Stimulated activated naive CD4-positive, alpha-beta T cell (primary cell): ENCODE data around the gene NLRC5.
A peak's percentile ranks its signal among the peaks of the same experiment; 100 is the strongest.
"Not testable (repeated sequence)": the region's sequence is repeated elsewhere in the genome, so short reads cannot be mapped to it uniquely, and the experiment has no call there.

ENCODE experiments used
- DNase-seq, 6 experiments: peaks; one replicate each; lab custom pipeline; 2025; lab: John Stamatoyannopoulos, UW

Gene NLRC5

GRCh38 chr16:57044931-57045693 lies 55.8 kb downstream of the NLRC5 start:
- no peak for DNase-seq

- peak in 4 of 6 experiments; percentile 11 to 30 (median 20) for DNase-seq
Observed at GRCh38 chr16:57045694-57046381, 56.5 kb downstream of the NLRC5 start.

GRCh38 chr16:57048095-57048494 lies 58.7 kb downstream of the NLRC5 start:
- no peak for DNase-seq

- DNase-seq, result no peak
Observed at GRCh38 chr16:57049678-57050077, 60.3 kb downstream of the NLRC5 start.

GRCh38 chr16:57051696-57052228 lies 62.4 kb downstream of the NLRC5 start:
- DNase-seq, result no peak

DNA sequence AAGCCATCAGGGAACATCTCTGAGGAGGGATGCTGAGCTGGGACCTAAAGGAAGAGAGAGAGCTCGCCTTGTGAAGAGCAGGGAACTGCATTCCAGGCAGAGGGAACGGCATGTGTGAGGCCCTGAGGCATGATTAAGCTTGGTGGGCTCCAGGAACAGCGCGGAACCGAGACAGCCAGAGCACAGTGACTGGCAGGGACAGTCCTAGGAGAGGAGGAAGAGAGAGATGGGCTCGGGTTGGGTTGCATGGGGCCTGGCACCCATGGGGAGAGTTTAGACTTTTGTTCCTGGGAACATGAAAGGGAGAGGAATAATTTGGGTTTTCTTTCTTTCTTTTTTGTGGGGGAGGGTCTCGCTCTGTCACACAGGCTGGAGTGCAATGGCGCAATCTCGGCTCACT lies 63.8 kb downstream of the NLRC5 start:
- no peak for DNase-seq

DNA sequence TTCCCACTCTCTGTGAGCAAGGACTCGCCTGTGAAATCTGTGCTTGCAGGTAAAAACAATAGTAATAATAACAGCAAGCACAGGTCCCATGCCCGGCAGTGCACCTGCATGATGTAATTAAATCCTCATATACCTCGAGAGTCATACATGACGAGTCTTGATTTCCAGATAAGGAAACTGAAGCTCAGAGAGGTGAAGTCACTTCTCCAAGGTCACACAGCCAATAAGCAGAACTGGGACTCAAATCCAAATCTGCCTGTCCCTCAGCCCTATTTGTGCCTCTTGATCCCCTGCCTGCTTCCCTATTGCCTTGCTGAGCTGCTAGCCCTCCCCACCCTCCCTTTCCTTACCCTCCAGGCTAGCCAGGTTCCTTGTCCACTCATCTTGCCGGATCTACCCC lies 65.0 kb downstream of the NLRC5 start:
- DNase-seq, result no peak

DNA sequence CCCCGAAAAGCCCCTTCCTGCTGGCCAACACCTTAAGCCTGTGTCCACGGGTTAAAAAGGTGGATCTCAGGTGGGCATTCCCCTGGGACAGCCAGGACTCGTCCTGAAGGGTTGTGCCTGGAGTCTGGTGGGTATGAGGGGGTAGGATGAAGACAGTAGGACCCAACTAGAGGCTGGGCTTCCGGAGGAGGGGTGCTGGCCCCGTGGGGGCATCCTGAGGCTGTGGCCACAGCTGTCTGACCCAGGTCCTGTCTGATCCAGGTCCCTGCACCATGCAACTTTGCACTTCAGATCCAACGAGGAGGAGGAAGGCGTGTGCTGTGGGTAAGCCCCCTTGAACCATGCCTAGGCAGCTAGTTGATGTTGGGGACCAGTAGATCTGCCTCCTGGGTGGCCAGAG lies 65.4 kb downstream of the NLRC5 start:
- DNase-seq, result no peak

DNA sequence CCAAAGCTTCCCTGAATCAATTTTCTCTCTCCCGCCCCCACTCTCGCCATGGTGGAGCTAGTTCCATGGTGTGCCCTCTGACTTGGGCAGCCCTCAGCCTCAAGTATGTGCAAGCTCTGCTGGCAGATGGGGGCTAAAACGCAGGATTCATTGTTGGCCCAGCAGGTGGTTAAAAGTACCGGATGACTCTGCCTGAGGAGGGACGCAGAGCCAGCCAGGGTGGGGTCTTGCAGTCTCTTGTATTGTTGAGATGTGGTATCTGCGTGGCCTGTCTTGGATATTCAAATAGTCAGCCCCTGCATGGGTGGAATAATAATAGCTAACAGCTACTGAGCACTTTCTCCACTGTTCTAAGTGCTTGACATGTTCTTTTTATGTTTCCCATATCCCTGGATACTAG lies 66.3 kb downstream of the NLRC5 start:
- DNase-seq, result no peak

DNA sequence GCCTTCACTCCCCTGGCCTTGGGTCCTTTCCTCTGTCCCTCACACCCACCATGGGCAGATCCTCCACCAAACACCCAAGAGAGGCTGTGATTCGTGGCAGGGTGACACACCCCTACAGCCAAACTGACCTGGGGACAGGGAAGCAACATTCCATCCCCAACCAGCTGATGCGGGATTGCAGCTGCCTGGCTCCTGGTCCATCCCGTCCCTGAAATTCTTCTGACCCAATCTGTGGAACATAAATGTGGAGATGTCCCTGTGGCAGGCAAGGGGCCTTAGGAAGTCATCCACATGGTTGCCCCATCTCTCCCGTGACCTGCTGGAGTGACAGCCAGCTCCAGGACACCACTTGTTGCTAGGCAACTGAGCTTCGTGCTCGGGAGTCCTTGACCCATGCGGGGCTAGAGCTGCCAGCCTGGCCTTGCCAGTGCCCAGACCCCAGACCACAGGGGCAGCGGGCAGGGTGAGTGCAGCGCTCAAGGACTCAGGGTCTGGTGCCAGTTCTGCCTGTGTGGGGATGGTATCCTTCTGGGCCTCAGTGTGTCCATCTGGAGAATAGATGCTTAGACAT lies 69.0 kb downstream of the NLRC5 start:
- no peak for DNase-seq

GRCh38 chr16:57060323-57061083 lies 71.1 kb downstream of the NLRC5 start:
- no peak for DNase-seq

DNA sequence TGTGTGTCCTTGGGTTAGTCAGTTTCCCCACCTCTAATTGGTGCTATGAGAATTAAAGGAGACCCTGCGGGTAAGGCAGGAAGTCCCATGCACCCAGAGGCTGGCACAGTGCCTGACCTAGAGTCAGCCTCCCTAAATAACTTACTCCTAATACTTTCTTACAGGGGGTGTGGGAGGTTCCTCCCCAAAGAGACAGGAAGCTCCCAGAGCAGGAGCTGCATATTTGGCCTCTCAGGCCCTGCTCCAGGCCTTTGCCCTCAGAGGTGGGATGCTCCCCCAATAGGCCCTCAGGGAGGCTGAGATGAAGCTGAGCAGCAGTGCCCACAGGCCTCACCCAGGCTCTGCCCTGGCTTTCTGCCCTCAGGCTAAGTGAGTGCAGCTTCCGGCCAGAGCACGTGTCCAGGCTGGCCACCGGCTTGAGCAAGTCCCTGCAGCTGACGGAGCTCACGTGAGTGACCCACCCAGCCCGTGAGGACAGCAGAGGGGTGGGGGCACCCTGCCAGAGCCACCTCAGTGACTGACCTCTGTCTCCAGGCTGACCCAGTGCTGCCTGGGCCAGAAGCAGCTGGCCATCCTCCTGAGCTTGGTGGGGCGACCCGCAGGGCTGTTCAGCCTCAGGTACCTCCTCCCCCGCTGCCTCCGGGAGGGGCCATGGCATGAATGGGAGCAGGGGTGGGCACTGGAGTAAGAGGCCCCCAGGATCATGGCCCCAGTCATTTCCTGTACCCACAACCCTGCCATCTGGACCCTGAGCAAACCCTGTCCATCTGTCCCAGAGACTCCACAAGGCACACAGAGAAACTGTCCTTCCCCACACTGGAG lies 71.9 kb downstream of the NLRC5 start:
- no peak for DNase-seq

DNA sequence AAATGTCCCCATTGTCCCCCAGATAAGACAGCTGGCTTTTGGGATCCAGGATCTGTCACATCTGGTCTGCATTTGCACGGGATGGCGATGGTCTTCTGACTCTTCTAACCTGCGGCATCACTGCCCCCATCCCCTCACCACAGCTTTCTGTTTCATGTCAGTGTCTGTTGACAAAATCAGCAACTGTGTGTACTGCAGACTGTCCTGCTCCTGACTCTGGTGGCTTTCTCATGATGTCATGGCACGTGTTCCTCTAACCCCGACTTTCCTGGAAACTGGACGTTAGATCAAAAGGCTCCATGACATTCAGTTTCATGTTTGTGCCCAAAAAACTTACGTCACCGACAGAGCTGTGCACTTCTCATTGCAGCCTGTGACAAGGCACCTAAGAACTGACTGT lies 73.0 kb downstream of the NLRC5 start:
- DNase-seq, result no peak

DNA sequence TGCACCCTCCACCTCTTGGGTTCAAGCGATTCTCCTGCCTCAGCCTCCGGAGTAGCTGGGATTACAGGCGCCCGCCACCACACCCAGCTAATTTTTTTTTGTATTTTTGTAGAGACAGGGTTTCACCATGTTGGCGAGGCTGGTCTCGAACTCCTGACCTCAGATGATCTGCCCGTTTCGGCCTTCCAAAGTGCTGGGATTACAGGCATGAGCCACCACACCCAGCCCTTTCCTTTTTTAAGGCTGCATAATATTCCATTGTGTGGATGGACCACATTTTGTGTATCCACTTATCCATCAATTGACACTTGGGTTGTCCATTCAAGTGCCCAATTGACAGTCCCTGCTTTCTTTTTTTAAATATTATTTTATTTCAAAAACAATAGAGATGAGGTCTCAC lies 73.8 kb downstream of the NLRC5 start:
- DNase-seq, result not testable (repeated sequence)

GRCh38 chr16:57064995-57065394 lies 75.6 kb downstream of the NLRC5 start:
- no peak for DNase-seq

GRCh38 chr16:57066625-57067024 lies 77.3 kb downstream of the NLRC5 start:
- DNase-seq, result no peak

- no peak for DNase-seq
Observed at GRCh38 chr16:57067347-57067746, 78.0 kb downstream of the NLRC5 start.

DNA sequence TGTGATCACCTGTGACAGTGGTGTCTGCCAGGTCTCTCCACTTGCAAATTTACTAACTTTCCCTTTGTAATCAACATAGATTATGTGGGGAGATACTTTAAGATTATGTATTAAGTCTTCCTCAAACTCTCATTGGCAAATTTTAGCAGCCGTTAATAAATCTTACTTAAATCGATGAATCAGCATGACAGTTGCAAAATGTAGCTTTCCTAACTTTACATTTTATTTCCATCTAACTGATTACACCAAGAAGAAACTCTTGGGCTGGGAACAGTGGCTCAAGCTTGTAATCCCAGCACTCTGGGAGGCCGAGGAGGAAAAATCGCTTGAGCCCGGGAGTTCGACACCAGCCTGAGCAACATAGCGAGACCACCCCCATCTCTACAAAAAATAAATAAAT lies 79.7 kb downstream of the NLRC5 start:
- DNase-seq, result no peak

DNA sequence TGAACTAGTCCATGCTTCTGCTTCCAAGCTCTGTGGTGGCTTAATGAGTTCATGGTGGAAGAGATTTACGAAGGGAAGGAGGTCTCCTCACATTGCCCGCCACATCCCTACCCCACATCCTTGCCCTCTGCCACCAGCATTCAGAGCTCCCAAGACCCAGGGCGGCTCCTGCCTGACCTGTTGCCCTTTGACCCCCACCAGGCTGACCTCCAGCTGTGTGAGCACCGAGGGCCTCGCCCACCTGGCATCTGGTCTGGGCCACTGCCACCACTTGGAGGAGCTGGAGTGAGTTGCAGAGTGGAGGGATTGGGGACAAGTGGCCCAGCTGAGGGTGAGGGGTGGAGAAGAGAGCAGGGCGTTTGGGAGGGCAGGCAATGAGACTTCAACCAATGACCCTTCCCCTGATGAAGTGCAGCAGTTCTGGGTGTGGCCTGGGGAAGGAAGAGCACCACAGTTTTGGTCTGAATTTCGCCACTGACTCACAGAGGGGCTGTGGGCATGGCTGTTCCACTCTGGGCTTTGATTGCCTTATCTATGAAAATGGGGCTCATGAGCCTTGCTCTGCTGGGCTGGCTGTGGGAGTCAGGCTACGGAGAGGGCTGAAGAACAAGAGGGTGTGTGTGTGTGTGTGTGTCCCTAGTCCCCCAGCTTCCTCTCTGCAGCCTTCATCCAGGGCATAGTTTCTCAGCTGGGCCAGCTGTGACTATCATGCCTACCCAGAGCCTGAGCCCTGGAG lies 80.4 kb downstream of the NLRC5 start:
- DNase-seq, result no peak

DNA sequence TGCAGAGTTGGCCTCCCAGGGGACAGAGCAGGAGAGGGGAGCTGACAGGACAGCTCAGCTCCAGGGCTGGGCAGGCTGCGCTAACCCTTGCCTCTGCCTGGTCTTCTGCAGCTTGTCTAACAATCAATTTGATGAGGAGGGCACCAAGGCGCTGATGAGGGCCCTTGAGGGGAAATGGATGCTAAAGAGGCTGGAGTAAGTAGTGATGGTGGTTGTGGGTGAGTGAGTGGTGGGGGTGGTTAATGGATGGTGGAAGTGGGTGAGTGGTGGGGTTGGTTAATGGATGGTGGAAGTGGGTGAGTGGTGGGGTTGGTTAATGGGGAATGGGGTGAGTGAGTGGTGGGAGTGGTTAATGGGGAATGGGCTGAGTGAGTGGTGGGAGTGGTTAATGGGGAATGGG lies 81.1 kb downstream of the NLRC5 start:
- DNase-seq, result no peak
